Measurements from ENCODE around the gene GOLIM4.
"Not testable (repeated sequence)": the region's sequence is repeated elsewhere in the genome, so short reads cannot be mapped to it uniquely, and the experiment has no call there.

The GOLIM4 gene

GRCh38 chr3:168047936-168048335 is 47.8 kb downstream of the GOLIM4 start:
- DNase-seq: no peak

GRCh38 chr3:168047190-168047795 is 48.4 kb downstream of the GOLIM4 start:
- DNase-seq: no peak

DNA sequence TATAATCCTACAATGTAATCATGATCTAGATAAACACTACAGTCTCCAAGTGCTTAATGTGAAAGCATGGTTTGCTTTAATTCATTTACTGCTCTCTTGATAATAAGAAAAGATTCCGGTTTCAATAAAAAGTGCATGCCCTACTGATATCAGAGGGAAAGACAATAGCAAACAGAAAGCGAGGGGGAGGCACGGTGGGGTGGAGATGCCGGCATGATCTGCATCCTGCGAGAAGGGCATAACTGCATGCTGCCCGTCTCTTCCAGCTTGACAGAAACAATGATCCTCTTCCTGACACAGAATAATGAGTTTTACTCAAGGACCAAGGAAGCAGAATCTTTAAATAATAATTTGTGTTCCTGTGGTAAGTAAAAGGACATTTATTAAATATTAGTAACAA is 51.7 kb downstream of the GOLIM4 start:
- DNase-seq: no peak

DNA sequence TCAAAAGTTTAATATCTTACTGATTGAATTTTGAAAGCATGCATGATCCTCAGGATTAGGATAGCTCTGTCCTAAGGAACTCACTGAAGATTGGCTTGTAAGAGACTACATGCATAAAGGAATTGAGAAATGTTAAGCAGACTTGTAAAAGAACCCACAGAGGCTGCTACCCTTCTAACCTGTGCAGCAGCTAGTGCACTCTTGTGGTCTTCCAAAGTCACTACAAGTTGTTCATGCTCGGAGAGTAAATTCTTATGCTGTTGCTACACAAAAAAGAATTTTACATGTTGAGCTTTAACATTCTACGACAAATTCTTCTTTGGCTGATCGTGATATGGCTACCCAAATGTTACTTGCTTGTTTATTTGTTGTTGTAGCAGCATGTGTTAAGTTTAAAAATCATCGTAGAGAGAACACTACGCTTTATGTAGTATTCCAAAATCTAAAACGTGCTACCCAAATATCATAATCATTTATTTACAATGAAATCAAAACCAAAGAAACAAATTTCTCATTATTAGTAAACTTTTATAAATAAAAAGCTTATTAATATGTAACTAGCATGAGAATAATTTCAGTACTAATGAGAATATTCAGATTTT is 55.0 kb downstream of the GOLIM4 start:
- no peak for DNase-seq

- DNase-seq: no peak
Observed at GRCh38 chr3:168037020-168037419, 58.7 kb downstream of the GOLIM4 start.

GRCh38 chr3:168036619-168037018 is 59.1 kb downstream of the GOLIM4 start:
- no peak for DNase-seq

DNA sequence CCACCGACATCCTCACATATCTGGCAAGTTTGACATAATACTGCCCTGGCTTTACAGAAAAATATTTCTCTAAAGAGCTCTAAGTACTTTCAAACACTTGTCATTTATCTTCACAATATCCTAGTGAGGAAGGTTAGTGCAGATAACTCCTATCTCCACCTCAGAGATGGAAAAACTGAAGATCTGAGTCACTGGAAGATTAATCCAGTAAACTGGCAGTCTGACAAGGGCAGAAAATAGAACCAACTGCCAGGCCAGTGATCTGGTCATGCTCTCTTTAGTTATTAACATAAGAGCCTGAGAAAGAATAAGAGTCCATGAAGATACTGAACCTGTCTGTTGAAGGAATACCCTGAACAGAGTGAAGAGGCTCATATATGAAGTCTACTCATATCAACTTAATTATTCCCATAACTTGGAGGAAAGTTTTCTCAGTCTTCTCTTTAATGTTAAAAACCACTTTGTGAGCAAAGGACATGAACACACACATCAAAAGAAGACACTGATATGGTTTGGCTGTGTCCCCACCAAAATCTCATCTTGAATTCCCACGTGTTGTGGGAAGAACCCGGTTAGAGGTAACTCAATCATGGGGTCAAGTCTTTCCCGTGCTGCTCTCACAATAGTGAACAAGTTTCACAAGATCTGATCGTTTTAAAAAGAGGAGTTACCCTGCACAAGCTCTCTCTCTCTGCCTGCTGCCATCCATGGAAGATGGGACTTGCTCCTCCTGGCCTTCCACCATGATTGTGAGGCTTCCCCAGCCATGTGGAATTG is 61.4 kb downstream of the GOLIM4 start:
- no peak for DNase-seq

- no peak for DNase-seq
Observed at GRCh38 chr3:168030577-168030976, 65.1 kb downstream of the GOLIM4 start.

DNA sequence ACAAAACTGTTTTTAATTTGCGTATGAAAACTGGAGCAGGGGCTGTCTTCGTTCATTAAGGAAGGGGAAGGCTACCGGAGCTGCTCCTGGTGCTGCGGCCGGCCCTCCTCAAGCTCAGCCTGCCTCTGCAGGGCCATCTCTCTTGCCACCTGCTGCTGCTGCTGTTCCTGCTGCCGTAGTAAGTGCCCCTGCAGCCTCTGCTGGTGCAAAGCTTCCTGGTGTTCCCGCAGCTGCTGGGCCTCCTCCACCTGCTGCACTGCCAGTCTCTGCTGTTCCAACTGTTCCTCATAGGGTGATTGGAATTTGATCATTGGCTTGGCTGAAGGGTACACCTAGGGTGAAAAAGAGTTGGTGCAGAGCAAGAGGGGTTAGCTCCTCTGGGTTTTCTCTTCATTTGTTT is 66.0 kb downstream of the GOLIM4 start:
- DNase-seq: no peak

DNA sequence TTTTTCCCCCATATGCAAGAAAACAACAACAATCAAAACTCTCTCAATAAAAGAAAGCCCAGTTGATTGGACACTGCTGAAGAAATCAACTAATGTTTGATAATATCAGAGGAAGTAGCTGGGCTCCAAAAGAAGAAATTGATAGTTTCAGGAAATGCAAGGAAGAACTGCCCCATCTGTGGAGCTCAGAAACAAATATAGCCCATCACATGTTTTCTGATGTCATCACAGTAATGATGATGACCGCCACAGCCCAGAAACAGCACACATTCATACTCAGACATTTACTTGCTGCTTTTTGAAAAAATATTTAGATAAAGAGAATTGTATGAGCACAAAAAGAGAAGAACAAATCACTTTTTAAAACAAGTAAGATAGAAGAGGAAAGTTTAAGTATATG is 67.6 kb downstream of the GOLIM4 start:
- no peak for DNase-seq

GRCh38 chr3:168026764-168027163 is 69.0 kb downstream of the GOLIM4 start:
- DNase-seq: no peak

GRCh38 chr3:168025076-168025475 is 70.6 kb downstream of the GOLIM4 start:
- no peak for DNase-seq

- DNase-seq: no peak
Observed at GRCh38 chr3:168024537-168024941, 71.2 kb downstream of the GOLIM4 start.

DNA sequence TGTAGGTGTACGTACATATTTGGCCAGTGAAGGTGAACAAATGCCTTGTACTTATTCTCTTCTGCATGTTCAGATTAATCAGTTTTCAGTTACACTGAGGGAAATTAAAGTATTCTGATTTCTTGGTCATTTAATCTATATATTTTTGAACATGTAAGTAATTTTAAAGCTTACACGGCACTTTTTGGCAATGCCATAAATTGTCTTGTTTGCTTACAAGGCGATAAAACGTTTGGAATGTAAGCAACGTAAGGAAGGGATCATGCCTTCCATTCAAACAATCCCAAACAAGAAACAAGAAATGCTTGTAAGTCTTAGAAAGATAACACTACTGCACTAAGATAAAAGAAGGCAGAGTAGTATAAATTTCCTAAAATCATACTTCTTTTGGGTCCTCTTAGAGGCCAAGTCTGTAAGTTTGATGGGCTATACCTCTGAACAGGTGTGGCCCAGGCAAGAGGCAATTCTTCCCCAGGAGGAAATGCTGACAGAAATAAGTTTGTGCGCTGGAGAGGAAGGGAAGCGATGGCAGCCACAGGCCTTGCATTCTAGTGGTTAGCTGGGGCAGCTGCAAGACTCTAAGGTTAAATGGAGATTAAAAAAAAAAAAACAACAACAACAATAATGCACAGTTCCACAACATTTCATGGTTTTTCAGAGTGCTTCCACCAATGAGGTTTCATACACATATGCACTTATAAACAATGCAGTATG is 73.8 kb downstream of the GOLIM4 start:
- no peak for DNase-seq

DNA sequence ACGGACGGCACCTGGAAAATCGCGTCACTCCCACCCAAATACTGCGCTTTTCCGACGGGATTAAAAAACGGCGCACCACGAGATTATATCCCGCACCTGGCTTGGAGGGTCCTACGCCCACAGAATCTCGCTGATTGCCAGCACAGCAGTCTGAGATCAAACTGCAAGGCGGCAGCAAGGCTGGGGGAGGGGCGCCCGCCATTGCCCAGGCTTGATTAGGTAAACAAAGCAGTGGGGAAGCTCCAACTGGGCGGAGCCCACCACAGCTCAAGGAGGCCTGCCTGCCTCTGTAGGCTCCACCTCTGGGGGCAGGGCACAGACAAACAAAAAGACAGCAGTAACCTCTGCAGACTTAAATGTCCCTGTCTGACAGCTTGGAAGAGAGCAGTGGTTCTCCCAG is 84.4 kb downstream of the GOLIM4 start:
- DNase-seq: not testable (repeated sequence)

GRCh38 chr3:168006584-168006983 is 89.1 kb downstream of the GOLIM4 start:
- DNase-seq: no peak

DNA sequence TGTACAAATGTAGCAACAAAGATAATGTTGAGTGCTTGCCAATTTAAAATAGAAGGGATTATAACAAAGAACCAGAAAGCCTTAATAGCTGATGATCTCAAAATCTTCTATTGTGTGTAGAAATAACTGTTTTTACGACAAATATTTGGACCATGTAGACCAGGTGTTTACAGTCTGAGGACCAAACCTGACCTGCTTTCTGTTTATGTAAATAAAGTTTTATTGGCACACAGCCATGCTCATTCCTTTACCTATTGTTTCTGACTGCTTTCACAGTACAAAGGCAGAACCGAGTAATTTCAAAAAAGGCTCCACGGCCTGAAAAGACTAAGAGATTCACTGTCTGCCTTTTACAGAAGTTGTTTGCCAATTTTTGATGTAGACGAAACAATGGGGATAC is 91.8 kb downstream of the GOLIM4 start:
- no peak for DNase-seq

DNA sequence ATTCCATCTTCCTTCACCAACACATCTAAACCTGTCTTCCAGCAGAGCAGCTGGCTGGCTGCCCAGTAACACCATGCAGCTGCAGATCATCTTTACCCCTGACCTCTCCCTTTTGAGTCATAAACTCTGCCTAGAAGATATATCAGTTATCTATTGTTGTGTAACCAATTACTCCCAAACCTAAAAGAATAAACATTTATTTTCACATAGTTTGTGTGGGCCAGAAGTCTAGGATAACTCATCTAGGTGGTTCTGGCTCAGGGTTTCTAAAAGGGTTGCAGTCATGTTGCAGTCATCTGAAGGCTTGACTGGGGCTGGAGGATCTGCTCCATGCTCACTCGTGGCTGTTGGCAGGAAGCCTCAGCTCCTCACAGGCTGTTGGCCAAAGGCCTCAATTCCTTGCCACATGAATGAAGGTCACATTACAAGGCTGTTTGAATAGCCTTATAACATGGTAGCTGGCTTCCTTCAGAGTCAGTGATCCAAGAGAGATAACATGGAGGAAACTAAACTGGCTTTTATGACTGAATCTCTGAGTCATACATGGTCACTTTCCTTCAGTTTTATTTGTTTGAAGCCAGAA is 92.8 kb downstream of the GOLIM4 start:
- DNase-seq: no peak

DNA sequence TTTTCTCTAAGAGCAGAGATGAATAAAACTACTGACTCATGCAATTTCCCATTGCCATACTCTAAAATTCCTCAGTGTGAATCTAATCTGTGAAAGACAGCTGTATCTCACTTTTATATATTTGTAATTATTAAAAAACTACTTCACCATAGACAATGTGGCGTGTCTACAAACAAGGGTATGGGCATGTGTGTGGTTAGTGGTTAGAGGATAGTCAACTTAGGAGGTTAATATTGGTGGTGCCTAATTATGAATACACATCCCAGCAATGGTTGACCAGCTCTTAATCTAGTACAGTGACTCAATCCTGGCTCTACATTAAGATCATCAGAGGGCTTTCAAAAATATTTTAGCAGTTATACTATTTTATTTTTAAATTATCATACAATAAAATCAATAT is 94.5 kb downstream of the GOLIM4 start:
- DNase-seq: no peak

DNA sequence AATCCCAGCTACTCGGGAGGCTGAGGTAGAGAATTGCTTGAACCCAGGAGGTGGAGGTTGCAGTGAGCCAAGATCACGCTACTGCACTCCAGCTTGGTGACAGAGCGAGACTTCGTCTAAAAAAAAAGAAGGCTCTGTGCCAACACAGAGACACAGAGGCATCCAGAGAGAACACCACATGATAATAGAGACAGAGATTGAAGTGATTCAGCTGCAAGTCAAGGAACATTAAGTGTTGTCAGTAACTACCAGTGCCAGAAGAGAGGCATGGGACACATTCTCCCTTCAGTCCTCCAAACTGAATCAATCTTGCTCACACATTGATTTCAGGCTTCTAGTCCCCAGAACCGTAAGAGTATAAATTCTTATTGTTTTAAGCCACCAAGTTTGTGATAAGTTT is 97.5 kb downstream of the GOLIM4 start:
- no peak for DNase-seq

DNA sequence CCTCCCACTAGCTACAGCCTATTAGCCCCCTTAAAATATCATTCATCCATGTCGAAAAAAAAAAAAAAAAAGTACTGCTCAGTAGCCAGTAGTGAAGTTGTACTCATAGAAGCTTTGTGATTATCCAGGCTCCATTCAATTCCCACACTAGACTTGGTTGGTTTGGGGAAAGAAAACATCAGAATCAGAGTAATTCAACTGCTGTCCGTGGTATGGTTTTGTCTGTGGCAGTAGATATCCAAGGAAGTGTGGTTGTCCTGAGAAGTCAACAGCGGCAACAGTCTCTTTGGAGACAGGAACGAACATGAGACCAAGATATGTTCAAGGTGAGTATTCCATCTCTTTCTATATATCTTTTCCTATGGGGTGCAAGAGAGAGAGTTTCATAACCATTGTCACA is 99.2 kb downstream of the GOLIM4 start:
- DNase-seq: no peak

DNA sequence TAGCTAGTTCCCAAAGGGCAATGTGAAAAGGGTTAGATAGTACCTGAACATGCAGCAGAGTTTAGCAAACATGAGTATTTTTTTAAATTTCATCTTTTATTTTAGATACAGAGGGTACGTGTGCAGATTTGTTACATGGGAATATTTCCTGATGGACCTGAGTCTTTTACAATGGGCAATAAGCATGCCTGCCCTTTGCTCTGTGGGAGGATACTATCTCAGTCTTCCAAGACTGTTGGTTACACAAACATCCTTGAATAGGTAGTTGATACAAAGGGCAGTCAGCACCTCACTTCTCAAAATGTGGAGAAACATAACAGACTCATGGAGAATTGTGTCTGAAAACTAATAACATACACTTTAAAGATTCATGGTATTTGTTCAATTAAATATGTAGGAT is 103.3 kb downstream of the GOLIM4 start:
- no peak for DNase-seq

- DNase-seq: no peak
Observed at GRCh38 chr3:167991213-167991612, 104.5 kb downstream of the GOLIM4 start.

Measured in activated gamma-delta T cell treated with Interleukin-2 at 50 U/mL for 16 hours (primary cell).